SU-DHL-6 (cell line): Measurements from ENCODE around the gene LYPD3.

Experiments
- EZH2phosphoT487 ChIP-seq: fragments of 200-600 bp; sonication (generic), shearing (Covaris generic); conservative IDR thresholded peaks from 2 replicates; pipeline ENCODE4 v1.6.1; 2018; ENCODE audit warnings: mild to moderate bottlenecking, antibody characterized with exemption, low read length, moderate library complexity, mixed read lengths
- TF ChIP-seq, protein P1 (sequence below): fragments of 200-600 bp; sonication (generic); IDR thresholded peaks from one replicate; pipeline ENCODE4 v1.5.1; 2017; ENCODE audit warnings: antibody characterized with exemption, mild to moderate bottlenecking, low read length, moderate library complexity; ENCODE audit not compliant: insufficient read depth, poor library complexity, severe bottlenecking

- TF ChIP-seq, protein P1, sequence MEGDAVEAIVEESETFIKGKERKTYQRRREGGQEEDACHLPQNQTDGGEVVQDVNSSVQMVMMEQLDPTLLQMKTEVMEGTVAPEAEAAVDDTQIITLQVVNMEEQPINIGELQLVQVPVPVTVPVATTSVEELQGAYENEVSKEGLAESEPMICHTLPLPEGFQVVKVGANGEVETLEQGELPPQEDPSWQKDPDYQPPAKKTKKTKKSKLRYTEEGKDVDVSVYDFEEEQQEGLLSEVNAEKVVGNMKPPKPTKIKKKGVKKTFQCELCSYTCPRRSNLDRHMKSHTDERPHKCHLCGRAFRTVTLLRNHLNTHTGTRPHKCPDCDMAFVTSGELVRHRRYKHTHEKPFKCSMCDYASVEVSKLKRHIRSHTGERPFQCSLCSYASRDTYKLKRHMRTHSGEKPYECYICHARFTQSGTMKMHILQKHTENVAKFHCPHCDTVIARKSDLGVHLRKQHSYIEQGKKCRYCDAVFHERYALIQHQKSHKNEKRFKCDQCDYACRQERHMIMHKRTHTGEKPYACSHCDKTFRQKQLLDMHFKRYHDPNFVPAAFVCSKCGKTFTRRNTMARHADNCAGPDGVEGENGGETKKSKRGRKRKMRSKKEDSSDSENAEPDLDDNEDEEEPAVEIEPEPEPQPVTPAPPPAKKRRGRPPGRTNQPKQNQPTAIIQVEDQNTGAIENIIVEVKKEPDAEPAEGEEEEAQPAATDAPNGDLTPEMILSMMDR = no peak
- no peak for TF ChIP-seq EZH2phosphoT487
These were observed 1.2 kb downstream of the LYPD3 start for GRCh38 chr19:43464134-43464775.
